GM13977 (cell line): Measurements from ENCODE around the gene ANKRD66.
A peak's percentile ranks its signal among the peaks of the same experiment; 100 is the strongest.
"Not testable (repeated sequence)": the region's sequence is repeated elsewhere in the genome, so short reads cannot be mapped to it uniquely, and the experiment has no call there.

ENCODE experiments used
- DNase-seq: peaks from one replicate; pipeline ENCODE4 v3.0.0; 2012; ENCODE audit warnings: low spot score
- CTCF ChIP-seq: IDR thresholded peaks from 2 replicates; pipeline ENCODE4 v1.5.1; 2012; ENCODE audit warnings: mild to moderate bottlenecking, control low read depth; ENCODE audit not compliant: insufficient read depth; ENCODE audit errors: extremely low read depth, missing control alignments
- in situ Hi-C: fragments of 300-500 bp; cut with MboI; formaldehyde crosslinking; loops from one replicate; pipeline ENCODE4 v1.12.0; 2022; ENCODE audit warnings: low sequenced_read_pairs, low pct_unique_long_range_greater_than_20kb, mixed read lengths, inconsistent platforms; ENCODE audit not compliant: unreplicated experiment

Gene ANKRD66

GRCh38 chr6:46760925-46761324, 14.2 kb downstream of the ANKRD66 start:
- in situ Hi-C loops: no loop called here
- no peak for TF ChIP-seq CTCF
- no peak for DNase-seq

- in situ Hi-C loops: no loop called here
- DNase-seq: no peak
- no peak for TF ChIP-seq CTCF
Observed at GRCh38 chr6:46763466-46763865, 16.7 kb downstream of the ANKRD66 start.

DNA sequence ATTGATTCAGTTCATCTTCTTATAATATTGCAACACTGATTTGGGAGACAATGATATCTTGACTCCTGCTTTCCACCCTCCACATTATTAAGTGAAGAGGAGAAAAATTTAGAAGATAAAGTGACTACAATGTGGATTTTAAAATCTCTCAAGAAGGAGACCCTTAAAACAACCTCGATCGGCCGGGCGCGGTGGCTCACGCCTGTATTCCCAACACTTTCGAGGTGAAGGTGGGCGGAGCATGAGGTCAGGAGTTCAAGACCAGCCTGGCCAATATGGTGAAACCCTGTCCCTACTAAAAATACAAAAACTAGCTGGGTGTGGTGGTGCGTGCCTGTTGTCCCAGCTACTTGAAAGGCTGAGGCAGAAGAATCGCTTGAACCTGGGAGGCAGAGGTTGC, 17.5 kb downstream of the ANKRD66 start:
- in situ Hi-C loops, DNase-seq: not testable (repeated sequence)

- no peak for TF ChIP-seq CTCF
- in situ Hi-C loops: no loop called here
- no peak for DNase-seq
Observed at GRCh38 chr6:46764961-46765360, 18.2 kb downstream of the ANKRD66 start.

- DNase-seq: no peak
- in situ Hi-C loops: no loop called here
- no peak for TF ChIP-seq CTCF
Observed at GRCh38 chr6:46772016-46772415, 25.3 kb downstream of the ANKRD66 start.

DNA sequence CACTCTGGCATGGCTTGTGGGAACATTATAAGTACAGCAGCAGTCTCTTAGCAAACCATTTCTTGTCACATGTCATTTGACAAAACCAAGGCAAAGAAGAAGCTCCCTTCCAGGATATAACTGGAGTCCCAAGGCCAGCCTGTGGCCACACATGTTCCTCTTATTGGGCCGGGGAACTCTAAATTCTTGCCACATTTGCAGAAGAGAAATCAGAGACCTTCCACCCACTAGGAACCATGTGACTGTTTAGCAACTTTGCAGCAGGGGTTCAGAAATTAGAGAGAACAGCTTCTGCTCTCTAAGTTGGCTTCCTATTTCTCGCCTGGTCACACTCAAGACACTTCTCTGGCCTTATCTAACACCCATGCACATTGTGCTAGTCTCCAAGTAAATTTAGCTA, 26.0 kb downstream of the ANKRD66 start:
- peak; percentile 8 for DNase-seq
- TF ChIP-seq CTCF: no peak
- in situ Hi-C loops: no loop called here

DNA sequence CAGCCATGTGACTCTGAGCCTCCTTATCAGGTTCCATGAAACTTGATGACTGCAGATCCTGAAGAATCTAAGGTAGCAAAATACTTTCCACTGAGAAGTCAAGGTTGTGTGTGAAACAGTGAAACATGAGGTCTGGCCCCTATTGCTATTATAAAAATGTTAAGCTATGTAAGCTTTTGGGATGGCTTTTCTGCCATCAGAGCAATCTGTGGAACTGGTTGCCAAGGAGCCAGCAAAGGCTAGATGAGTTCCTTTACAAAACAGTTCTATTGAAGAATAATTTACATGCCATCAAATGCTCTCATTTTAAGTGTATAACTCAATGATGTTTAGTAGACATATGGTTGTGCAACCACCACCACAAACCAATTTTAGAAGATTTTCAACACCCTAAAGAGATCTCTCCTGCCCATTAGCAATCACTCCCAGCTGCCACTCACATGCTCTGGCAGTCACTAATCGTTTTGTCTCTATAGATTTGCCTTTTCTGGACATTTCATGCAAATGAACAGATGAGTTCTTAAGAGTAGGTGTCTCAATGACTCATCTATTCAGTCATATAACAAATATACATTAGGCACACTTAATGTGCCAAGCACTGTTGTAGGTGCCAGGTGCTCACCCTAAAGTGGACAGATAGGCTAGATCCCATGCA, 26.6 kb downstream of the ANKRD66 start:
- DNase-seq: no peak
- in situ Hi-C loops: no loop called here
- TF ChIP-seq CTCF: no peak

- in situ Hi-C loops, DNase-seq: not testable (repeated sequence)
Observed at GRCh38 chr6:46774736-46775135, 28.0 kb downstream of the ANKRD66 start.
